HCT116 (cell line): ENCODE results near the gene CLGN. TPM values are rescaled to one million over a fixed set of nuclear protein-coding genes. Genes with fewer than 3 reads are reported as not detected.

Source experiments
- ATAC-seq: fragments of 200-7000 bp; cut with Tn5 transposase; 2 replicates; pipeline ENCODE4 v1.9.1; 2020; ENCODE audit warnings: mild to moderate bottlenecking, moderate library complexity
- BruUV-seq: library from RNA; stranded (reverse); fragments of 400-500 nt; replicated peaks from 2 replicates; lab custom pipeline; 2021; lab: Mats Ljungman, UMichigan
- CTCF ChIA-PET: fragments of 300-600 bp; sonication (Branson Sonifier 250); formaldehyde crosslinking; loops from one replicate; lab custom pipeline; 2021; ENCODE audit warnings: antibody characterized with exemption; lab: Charles Lee
- POLR2A ChIA-PET: fragments of 300-600, 350-600 bp; sonication (Branson Sonifier 250); formaldehyde crosslinking; loops from one replicate; lab custom pipeline; 2021; ENCODE audit warnings: antibody characterized with exemption; lab: Charles Lee
- RAD21 ChIA-PET, 2 experiments: fragments of 300-600 bp; sonication (Branson Sonifier 250); formaldehyde crosslinking; loops; one replicate each; lab custom pipeline; 2023; ENCODE audit warnings: low total read pairs in 2 of 2; ENCODE audit not compliant: uncharacterized antibody in 2 of 2, unreplicated experiment in 2 of 2, low non-redundant PET in 1 of 2; lab: Charles Lee
- DNase-seq: peaks from one replicate; pipeline ENCODE4 v3.0.0-alpha.2; 2010; ENCODE audit warnings: low read depth, low spot score
- H2AFZ ChIP-seq: fragments of 200-600 bp; shearing (Covaris generic), sonication (generic); 2 replicates; pipeline ENCODE4 v1.6.1; 2017; ENCODE audit warnings: low read depth, mixed run types, mixed read lengths, antibody characterized with exemption, low read length; ENCODE audit not compliant: poor library complexity, severe bottlenecking
- H3K27ac ChIP-seq: 2 replicates; pipeline ENCODE4 v1.5.1; 2012; ENCODE audit warnings: low read depth, low read length
- H3K27me3 ChIP-seq: fragments of 200-600 bp; sonication (generic); 2 replicates; pipeline ENCODE4 v1.6.1; 2016; ENCODE audit warnings: mixed run types, low read length, mixed read lengths; ENCODE audit not compliant: insufficient read depth
- H3K36me3 ChIP-seq, 2 experiments: fragments of 200-500 bp in 1 of 2; fragments of 200-600 bp in 1 of 2; sonication (Bioruptor generic) in 1 of 2; sonication (generic) in 1 of 2; 2 replicates each; pipeline versions ENCODE4 v1.5.1 to v1.6.1; 2014 to 2016; ENCODE audit warnings: low read length in 2 of 2, inconsistent platforms in 1 of 2, mixed read lengths in 1 of 2, mixed run types in 1 of 2; ENCODE audit not compliant: insufficient read depth in 2 of 2, control insufficient read depth in 1 of 2
- H3K4me1 ChIP-seq, 2 experiments: fragments of 200-600 bp in 1 of 2; sonication (generic) in 1 of 2; 2 replicates each; pipeline versions ENCODE4 v1.5.1 to v1.6.1; 2012 to 2017; ENCODE audit warnings: low read length in 2 of 2, inconsistent platforms in 1 of 2, mild to moderate bottlenecking in 1 of 2, mixed read lengths in 1 of 2, mixed run types in 1 of 2, moderate library complexity in 1 of 2; ENCODE audit not compliant: insufficient read depth in 2 of 2, control insufficient read depth in 1 of 2
- H3K4me2 ChIP-seq: fragments of 200-600 bp; sonication (generic); 2 replicates; pipeline ENCODE4 v1.6.1; 2017; ENCODE audit warnings: mixed run types, low read length, mixed read lengths
- H3K4me3 ChIP-seq, 2 experiments: fragments of 200-600 bp in 1 of 2; sonication (generic) in 1 of 2; replicated peaks in 1 of 2; 2 replicates each; pipeline ENCODE4 v1.5.1; 2011 to 2016; ENCODE audit warnings: low read length in 2 of 2, control low read depth in 1 of 2, low read depth in 1 of 2, mild to moderate bottlenecking in 1 of 2, mixed read lengths in 1 of 2, mixed run types in 1 of 2
- H3K79me2 ChIP-seq: fragments of 200-600 bp; sonication (generic); 2 replicates; pipeline ENCODE4 v1.6.1; 2017; ENCODE audit warnings: mild to moderate bottlenecking, mixed run types, low read length, moderate library complexity, mixed read lengths; ENCODE audit not compliant: insufficient read depth
- H3K9ac ChIP-seq: fragments of 200-600 bp; sonication (generic); 2 replicates; pipeline ENCODE4 v1.6.1; 2016; ENCODE audit warnings: low read length, mixed read lengths
- H3K9me2 ChIP-seq: fragments of 200-600 bp; sonication (generic), shearing (Covaris generic); 2 replicates; pipeline ENCODE4 v1.6.1; 2017; ENCODE audit warnings: mixed run types, mild to moderate bottlenecking, moderate library complexity; ENCODE audit not compliant: insufficient read depth
- H3K9me3 ChIP-seq, 2 experiments: fragments of 200-500 bp in 1 of 2; fragments of 200-600 bp in 1 of 2; sonication (Bioruptor generic) in 1 of 2; sonication (generic) in 1 of 2; 2 replicates each; pipeline ENCODE4 v1.6.1; 2014 to 2017; ENCODE audit warnings: low read length in 2 of 2, mixed read lengths in 2 of 2, inconsistent platforms in 1 of 2, low read depth in 1 of 2, mild to moderate bottlenecking in 1 of 2, mixed run types in 1 of 2, moderate library complexity in 1 of 2; ENCODE audit not compliant: control insufficient read depth in 1 of 2, insufficient read depth in 1 of 2
- H4K20me1 ChIP-seq: fragments of 200-600 bp; sonication (generic), shearing (Covaris generic); 2 replicates; pipeline ENCODE4 v1.6.1; 2017; ENCODE audit warnings: mixed run types, mild to moderate bottlenecking, moderate library complexity; ENCODE audit not compliant: insufficient read depth
- CEBPB ChIP-seq: IDR thresholded peaks from 2 replicates; pipeline ENCODE4 v1.6.1; 2012; ENCODE audit warnings: low read depth
- EGR1 ChIP-seq: IDR thresholded peaks from 2 replicates; pipeline ENCODE4 v1.6.1; 2012; ENCODE audit warnings: low read depth
- FOSL1 ChIP-seq: IDR thresholded peaks from 2 replicates; pipeline ENCODE4 v1.6.1; 2012; ENCODE audit warnings: low read depth
- POLR2A ChIP-seq: IDR thresholded peaks from 2 replicates; pipeline ENCODE4 v1.7.0; 2011; ENCODE audit warnings: borderline replicate concordance; ENCODE audit not compliant: insufficient read depth, insufficient read length; ENCODE audit errors: extremely low read depth
- POLR2AphosphoS5 ChIP-seq: IDR thresholded peaks from 2 replicates; pipeline ENCODE4 v1.6.1; 2011; ENCODE audit warnings: mild to moderate bottlenecking, low read depth, low read length, moderate library complexity
- RAD21 ChIP-seq: IDR thresholded peaks from 2 replicates; pipeline ENCODE4 v1.6.1; 2012; ENCODE audit warnings: low read depth, mild to moderate bottlenecking
- SRF ChIP-seq: IDR thresholded peaks from 2 replicates; pipeline ENCODE4 v1.6.1; 2012; ENCODE audit warnings: low read depth
- YY1 ChIP-seq: IDR thresholded peaks from 2 replicates; pipeline ENCODE4 v1.6.1; 2011; ENCODE audit warnings: low read length, low read depth, moderate library complexity, mild to moderate bottlenecking; ENCODE audit not compliant: insufficient replicate concordance; ENCODE audit errors: extremely low read depth
- ZFX ChIP-seq: fragments of 450-650 bp; IDR thresholded peaks from 2 replicates; pipeline ENCODE4 v1.6.1; 2017
- intact Hi-C: fragments of 100-400 bp; cut with micrococcal nuclease; formaldehyde crosslinking; loops from 2 replicates; pipeline ENCODE4 v1.10.0; 2022
- total RNA-seq: library from RNA; stranded (reverse); gene quantifications from one replicate; pipeline ENCODE4 v1.2.1, GENCODE V29; 2021; ENCODE audit not compliant: unreplicated experiment
- TF ChIP-seq, protein P1 (sequence below): IDR thresholded peaks from 2 replicates; pipeline ENCODE4 v1.6.1; 2012; ENCODE audit warnings: low read depth
- TF ChIP-seq, protein P2 (sequence below): IDR thresholded peaks from 2 replicates; pipeline ENCODE4 v1.6.1; 2012
- TF ChIP-seq, protein P3 (sequence below): IDR thresholded peaks from 2 replicates; pipeline ENCODE4 v1.6.1; 2011; ENCODE audit warnings: mild to moderate bottlenecking, low read length, moderate library complexity; ENCODE audit not compliant: insufficient replicate concordance; ENCODE audit errors: extremely low read depth
- TF ChIP-seq, protein P4 (sequence below): IDR thresholded peaks from 2 replicates; pipeline ENCODE4 v1.6.1; 2012

Gene CLGN
- total RNA-seq, 1 experiment from 2014 or later = 1.4 TPM

DNA sequence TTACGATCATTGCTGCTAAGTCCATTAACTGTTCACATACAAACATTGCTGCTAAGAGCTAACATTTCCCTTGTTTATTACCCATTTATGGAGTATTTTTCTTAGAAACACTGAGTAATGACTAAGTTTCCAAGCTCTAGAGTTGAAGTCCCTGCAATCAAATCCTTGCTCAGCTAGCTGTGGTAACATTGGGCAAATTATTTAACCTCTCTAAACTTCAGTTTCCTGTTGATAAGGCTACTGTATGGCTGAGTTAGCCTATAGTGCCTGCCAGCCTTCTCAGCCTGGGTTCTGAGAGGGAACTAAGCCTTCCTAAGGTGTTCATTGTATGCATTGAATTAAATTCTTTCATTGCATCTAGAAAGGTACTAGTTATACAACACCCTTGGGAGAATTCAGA is 69.2 kb downstream of the CLGN start:
- TF ChIP-seq POLR2A (no peak), RAD21 (no peak), SRF (no peak), YY1 (no peak), POLR2AphosphoS5 (no peak), ZFX (no peak), EGR1 (no peak), CEBPB (no peak), FOSL1 (no peak)
- TF ChIP-seq, protein P1, sequence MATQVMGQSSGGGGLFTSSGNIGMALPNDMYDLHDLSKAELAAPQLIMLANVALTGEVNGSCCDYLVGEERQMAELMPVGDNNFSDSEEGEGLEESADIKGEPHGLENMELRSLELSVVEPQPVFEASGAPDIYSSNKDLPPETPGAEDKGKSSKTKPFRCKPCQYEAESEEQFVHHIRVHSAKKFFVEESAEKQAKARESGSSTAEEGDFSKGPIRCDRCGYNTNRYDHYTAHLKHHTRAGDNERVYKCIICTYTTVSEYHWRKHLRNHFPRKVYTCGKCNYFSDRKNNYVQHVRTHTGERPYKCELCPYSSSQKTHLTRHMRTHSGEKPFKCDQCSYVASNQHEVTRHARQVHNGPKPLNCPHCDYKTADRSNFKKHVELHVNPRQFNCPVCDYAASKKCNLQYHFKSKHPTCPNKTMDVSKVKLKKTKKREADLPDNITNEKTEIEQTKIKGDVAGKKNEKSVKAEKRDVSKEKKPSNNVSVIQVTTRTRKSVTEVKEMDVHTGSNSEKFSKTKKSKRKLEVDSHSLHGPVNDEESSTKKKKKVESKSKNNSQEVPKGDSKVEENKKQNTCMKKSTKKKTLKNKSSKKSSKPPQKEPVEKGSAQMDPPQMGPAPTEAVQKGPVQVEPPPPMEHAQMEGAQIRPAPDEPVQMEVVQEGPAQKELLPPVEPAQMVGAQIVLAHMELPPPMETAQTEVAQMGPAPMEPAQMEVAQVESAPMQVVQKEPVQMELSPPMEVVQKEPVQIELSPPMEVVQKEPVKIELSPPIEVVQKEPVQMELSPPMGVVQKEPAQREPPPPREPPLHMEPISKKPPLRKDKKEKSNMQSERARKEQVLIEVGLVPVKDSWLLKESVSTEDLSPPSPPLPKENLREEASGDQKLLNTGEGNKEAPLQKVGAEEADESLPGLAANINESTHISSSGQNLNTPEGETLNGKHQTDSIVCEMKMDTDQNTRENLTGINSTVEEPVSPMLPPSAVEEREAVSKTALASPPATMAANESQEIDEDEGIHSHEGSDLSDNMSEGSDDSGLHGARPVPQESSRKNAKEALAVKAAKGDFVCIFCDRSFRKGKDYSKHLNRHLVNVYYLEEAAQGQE = no peak
- TF ChIP-seq, protein P2, sequence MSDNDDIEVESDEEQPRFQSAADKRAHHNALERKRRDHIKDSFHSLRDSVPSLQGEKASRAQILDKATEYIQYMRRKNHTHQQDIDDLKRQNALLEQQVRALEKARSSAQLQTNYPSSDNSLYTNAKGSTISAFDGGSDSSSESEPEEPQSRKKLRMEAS = no peak
- TF ChIP-seq, protein P3, sequence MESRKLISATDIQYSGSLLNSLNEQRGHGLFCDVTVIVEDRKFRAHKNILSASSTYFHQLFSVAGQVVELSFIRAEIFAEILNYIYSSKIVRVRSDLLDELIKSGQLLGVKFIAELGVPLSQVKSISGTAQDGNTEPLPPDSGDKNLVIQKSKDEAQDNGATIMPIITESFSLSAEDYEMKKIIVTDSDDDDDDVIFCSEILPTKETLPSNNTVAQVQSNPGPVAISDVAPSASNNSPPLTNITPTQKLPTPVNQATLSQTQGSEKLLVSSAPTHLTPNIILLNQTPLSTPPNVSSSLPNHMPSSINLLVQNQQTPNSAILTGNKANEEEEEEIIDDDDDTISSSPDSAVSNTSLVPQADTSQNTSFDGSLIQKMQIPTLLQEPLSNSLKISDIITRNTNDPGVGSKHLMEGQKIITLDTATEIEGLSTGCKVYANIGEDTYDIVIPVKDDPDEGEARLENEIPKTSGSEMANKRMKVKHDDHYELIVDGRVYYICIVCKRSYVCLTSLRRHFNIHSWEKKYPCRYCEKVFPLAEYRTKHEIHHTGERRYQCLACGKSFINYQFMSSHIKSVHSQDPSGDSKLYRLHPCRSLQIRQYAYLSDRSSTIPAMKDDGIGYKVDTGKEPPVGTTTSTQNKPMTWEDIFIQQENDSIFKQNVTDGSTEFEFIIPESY = no peak
- TF ChIP-seq, protein P4, sequence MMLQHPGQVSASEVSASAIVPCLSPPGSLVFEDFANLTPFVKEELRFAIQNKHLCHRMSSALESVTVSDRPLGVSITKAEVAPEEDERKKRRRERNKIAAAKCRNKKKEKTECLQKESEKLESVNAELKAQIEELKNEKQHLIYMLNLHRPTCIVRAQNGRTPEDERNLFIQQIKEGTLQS = no peak
- Histone ChIP-seq H3K79me2 (no peaks in the 10 kb centered on the region), H3K36me3 (no peaks in the 10 kb centered on the region), H3K4me2 (no peak overlapping the region), H3K9me3 (no peaks in the 10 kb centered on the region), H2AFZ (no peak overlapping the region), H3K4me1 (no peaks in the 10 kb centered on the region), H3K4me3 (no peak overlapping the region), H3K27ac (no peak overlapping the region), H3K9ac (no peak overlapping the region), H3K9me2 (no peaks in the 10 kb centered on the region), H4K20me1 (no peaks in the 10 kb centered on the region), H3K27me3 (no peaks in the 10 kb centered on the region)
- no TSS peak for BruUV-seq
- intact Hi-C loops = no loop called here
- CTCF ChIA-PET = no interaction called here
- DNase-seq (no peak), ATAC-seq (no peak)
- POLR2A ChIA-PET = no interaction called here
- RAD21 ChIA-PET = no interaction called here
